Measurements from ENCODE around the gene FAAH2.

FAAH2 gene

GRCh38 chrX:57286507-57287251, at the start of gene FAAH2:
Gene FAAH2 (plus strand): TSS chrX:57286706. CDS start chrX:57286826, 120 bp downstream.
- no peak within 1 kb of the TSS for H3K4me3 ChIP-seq
- no peaks in the 10 kb centered on the region for H3K4me1 ChIP-seq
- H3K9me3 ChIP-seq (replicated peaks in 1 of 11) = peaks cover 0 to 2% (median 0%) of the 10 kb centered on the region in 11 experiments; a peak in 4 of 22 replicates
- H3K4me2 ChIP-seq = no peak within 1 kb of the TSS
- H3K9ac ChIP-seq = no peak within 1 kb of the TSS
- H4K20me1 ChIP-seq = no peaks in the 10 kb centered on the region
- no peak within 1 kb of the TSS for H3K27ac ChIP-seq
- peaks cover 65 to 98% (median 88%) of the 10 kb centered on the region in 11 experiments for H3K27me3 ChIP-seq
- no peak for TF ChIP-seq Cebpa-rat (IDR thresholded peaks at IDR 0.05)
- no peaks in the 10 kb centered on the region for H3K36me3 ChIP-seq

DNA sequence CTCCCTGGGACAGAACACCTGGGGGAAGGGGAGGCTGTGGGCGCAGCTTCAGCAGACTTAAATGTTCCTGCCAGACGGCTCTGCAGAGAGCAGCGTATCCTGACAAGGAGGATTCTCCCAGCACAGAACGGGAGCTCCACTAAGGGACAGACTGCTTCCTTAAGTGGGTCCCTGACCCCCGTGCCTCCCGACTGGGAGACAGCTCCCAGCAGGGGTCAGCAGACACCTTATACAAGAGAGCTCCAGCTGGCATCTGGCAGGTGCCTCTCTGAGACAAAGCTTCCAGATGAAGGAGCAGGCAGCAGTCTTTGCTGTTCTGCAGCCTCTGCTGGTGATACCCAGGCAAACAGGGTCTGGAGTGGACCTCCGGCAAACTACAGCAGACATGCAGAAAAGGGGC, 44.5 kb upstream of the FAAH2 start:
- TF ChIP-seq Cebpa-rat (IDR thresholded peaks at IDR 0.05) = no peak
- H3K4me2 ChIP-seq = no peak overlapping the region
- H3K27me3 ChIP-seq = peaks cover 90 to 98% (median 95%) of the 10 kb centered on the region in 11 experiments
- H3K9me3 ChIP-seq (replicated peaks in 1 of 11) = peaks cover 11 to 36% (median 19%) of the 10 kb centered on the region in 11 experiments; a peak in 21 of 22 replicates
- H3K9ac ChIP-seq = no peak overlapping the region
- H3K4me1 ChIP-seq = no peaks in the 10 kb centered on the region
- H3K36me3 ChIP-seq = 0 out of 22 replicates have a peak, but pooled peaks cover 0 to 3% (median 0%) of the 10 kb centered on the region in 11 experiments
- H4K20me1 ChIP-seq = peaks cover 0 to 5% (median 0%) of the 10 kb centered on the region in 11 experiments; a peak in 3 of 22 replicates
- H3K27ac ChIP-seq = no peak overlapping the region
- H3K4me3 ChIP-seq = no peak overlapping the region

DNA sequence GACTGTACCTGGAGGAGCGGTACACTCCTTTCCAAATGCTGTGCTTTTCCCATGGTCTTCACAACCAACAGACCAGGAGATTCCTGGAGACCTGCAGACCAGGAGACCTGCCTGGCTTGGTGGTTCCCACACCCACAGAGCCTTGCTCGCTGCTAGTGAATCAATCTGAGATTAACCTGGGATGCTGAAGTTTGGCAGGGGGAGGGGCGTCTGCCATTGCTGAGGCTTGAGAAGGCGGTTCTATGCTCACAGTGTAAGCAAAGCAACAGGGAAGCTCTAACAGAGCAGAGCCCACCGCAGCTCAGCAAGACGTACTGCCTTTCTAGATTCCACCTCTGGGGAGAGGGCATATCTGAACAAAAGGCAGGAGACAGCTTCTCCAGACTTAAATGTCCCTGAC, 34.5 kb upstream of the FAAH2 start:
- Histone ChIP-seq H3K27me3 (peaks cover 78 to 98% (median 95%) of the 10 kb centered on the region in 11 experiments), H3K4me1 (no peaks in the 10 kb centered on the region), H3K27ac (no peak overlapping the region), H3K4me3 (no peak overlapping the region), H4K20me1 (no peaks in the 10 kb centered on the region), H3K9me3 (replicated peaks in 1 of 11) (peaks cover 0 to 26% (median 9%) of the 10 kb centered on the region in 11 experiments; a peak in 12 of 22 replicates), H3K9ac (no peak overlapping the region), H3K4me2 (no peak overlapping the region), H3K36me3 (no peaks in the 10 kb centered on the region)
- no peak for TF ChIP-seq Cebpa-rat (IDR thresholded peaks at IDR 0.05)

DNA sequence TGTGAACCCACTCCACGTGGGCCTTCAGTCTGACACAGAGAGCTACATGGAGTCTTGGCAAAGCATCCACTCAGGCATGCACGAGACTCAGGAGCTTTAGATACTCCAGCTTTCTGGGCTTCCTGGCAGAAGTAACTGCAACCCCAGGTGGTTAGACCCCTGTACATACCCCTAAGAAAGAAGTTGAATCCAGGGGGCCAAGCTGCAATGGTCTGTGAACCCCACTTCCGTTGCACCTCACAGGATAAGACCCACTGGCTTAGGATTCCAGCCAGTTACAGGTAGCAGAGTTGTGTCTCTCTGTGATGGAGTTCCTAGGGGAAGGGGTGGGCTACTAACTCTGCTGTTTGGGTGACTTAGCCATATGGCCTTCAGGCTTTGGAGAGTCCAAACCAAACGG, 21.4 kb upstream of the FAAH2 start:
- Histone ChIP-seq H3K36me3 (no peaks in the 10 kb centered on the region), H3K4me3 (no peak overlapping the region), H3K4me1 (no peaks in the 10 kb centered on the region), H3K9ac (no peak overlapping the region), H4K20me1 (no peaks in the 10 kb centered on the region), H3K9me3 (replicated peaks in 1 of 11) (peaks cover 21 to 60% (median 30%) of the 10 kb centered on the region in 11 experiments), H3K27ac (no peak overlapping the region), H3K27me3 (peaks cover 43 to 93% (median 71%) of the 10 kb centered on the region in 11 experiments), H3K4me2 (no peak overlapping the region)
- no peak for TF ChIP-seq Cebpa-rat (IDR thresholded peaks at IDR 0.05)

GRCh38 chrX:57266275-57266674, 20.2 kb upstream of the FAAH2 start:
- H3K27ac ChIP-seq = no peak overlapping the region
- H3K4me3 ChIP-seq = no peak overlapping the region
- no peaks in the 10 kb centered on the region for H4K20me1 ChIP-seq
- H3K4me2 ChIP-seq = no peak overlapping the region
- H3K9me3 ChIP-seq (replicated peaks in 1 of 11) = peaks cover 21 to 69% (median 37%) of the 10 kb centered on the region in 11 experiments
- no peaks in the 10 kb centered on the region for H3K4me1 ChIP-seq
- H3K9ac ChIP-seq = no peak overlapping the region
- H3K36me3 ChIP-seq = no peaks in the 10 kb centered on the region
- TF ChIP-seq Cebpa-rat (IDR thresholded peaks at IDR 0.05) = no peak
- H3K27me3 ChIP-seq = peaks cover 53 to 93% (median 78%) of the 10 kb centered on the region in 11 experiments

DNA sequence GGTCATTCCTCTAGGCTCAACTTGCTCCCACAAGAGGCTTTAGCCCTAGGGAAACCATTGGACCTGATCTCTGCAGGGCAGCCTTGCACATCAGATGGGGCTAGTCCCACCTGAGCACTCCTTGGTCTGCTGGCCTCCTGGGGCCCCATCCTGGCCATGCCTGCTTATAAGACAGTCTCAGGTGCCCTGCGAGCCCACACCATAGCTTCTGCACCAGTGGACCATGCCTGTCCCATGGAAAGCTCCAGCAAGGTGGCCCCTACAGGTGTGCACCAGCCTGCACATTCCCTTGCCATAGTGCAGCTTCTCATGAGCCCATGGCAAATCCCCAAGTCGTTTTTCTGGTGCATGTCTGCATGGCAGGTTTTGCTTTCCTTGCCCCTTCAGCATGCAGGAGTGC, 19.6 kb upstream of the FAAH2 start:
- Histone ChIP-seq H3K27ac (no peak overlapping the region), H3K27me3 (peaks cover 59 to 93% (median 82%) of the 10 kb centered on the region in 11 experiments), H3K9me3 (replicated peaks in 1 of 11) (peaks cover 21 to 69% (median 37%) of the 10 kb centered on the region in 11 experiments), H3K36me3 (no peaks in the 10 kb centered on the region), H3K4me3 (no peak overlapping the region), H3K4me2 (no peak overlapping the region), H3K9ac (no peak overlapping the region), H3K4me1 (no peaks in the 10 kb centered on the region), H4K20me1 (no peaks in the 10 kb centered on the region)
- no peak for TF ChIP-seq Cebpa-rat (IDR thresholded peaks at IDR 0.05)

DNA sequence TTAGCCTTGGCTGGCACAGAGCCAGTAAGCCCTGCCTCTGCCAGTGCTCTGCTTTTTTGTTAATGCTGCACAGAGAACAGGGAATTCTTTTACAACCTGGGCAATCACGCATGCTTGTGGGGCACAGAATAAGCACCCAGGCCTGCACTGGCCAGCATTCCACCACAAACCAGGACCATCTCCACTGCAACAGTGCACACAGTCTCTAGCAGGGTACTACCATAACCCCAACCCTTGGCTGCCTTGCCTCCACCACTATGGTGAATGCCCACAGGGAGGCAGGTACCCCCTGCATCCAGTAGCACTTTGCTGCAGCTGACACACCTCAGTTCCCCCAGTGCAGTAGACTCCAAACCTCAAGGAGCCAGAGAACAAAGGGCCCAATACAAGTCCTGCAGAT, 19.2 kb upstream of the FAAH2 start:
- Histone ChIP-seq H3K9ac (no peak overlapping the region), H3K27ac (no peak overlapping the region), H3K4me3 (no peak overlapping the region), H3K27me3 (peaks cover 63 to 94% (median 84%) of the 10 kb centered on the region in 11 experiments), H3K9me3 (replicated peaks in 1 of 11) (peaks cover 21 to 69% (median 37%) of the 10 kb centered on the region in 11 experiments), H3K36me3 (no peaks in the 10 kb centered on the region), H3K4me1 (no peaks in the 10 kb centered on the region), H4K20me1 (no peaks in the 10 kb centered on the region), H3K4me2 (no peak overlapping the region)
- TF ChIP-seq Cebpa-rat (IDR thresholded peaks at IDR 0.05) = no peak

DNA sequence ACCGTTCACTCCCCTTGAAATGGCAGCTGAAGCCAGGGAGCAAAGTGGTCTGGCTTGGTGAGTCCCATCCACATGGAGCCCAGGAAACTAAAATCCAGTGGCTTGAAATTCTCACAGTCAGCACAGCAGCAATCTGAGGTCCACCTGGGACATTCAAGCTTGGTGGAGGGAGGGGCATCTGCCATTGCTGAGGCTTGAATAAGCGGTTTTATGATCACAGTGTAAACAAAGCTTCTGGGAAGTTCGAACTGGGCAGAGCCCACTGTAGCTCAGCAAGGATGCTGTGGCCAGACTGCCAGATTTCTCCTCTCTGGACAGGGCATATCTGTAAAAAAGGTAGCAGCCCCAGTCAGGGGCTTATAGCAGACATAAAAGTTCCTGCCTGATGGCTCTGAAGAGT, 15.5 kb upstream of the FAAH2 start:
- no peak overlapping the region for H3K4me2 ChIP-seq
- no peak overlapping the region for H3K27ac ChIP-seq
- peaks cover 14 to 46% (median 31%) of the 10 kb centered on the region in 11 experiments for H3K9me3 ChIP-seq (replicated peaks in 1 of 11)
- no peak overlapping the region for H3K4me3 ChIP-seq
- H3K36me3 ChIP-seq = no peaks in the 10 kb centered on the region
- H4K20me1 ChIP-seq = no peaks in the 10 kb centered on the region; a peak in 1 of 22 replicates
- no peak for TF ChIP-seq Cebpa-rat (IDR thresholded peaks at IDR 0.05)
- H3K9ac ChIP-seq = no peak overlapping the region
- peaks cover 77 to 100% (median 97%) of the 10 kb centered on the region in 11 experiments for H3K27me3 ChIP-seq
- no peaks in the 10 kb centered on the region for H3K4me1 ChIP-seq

DNA sequence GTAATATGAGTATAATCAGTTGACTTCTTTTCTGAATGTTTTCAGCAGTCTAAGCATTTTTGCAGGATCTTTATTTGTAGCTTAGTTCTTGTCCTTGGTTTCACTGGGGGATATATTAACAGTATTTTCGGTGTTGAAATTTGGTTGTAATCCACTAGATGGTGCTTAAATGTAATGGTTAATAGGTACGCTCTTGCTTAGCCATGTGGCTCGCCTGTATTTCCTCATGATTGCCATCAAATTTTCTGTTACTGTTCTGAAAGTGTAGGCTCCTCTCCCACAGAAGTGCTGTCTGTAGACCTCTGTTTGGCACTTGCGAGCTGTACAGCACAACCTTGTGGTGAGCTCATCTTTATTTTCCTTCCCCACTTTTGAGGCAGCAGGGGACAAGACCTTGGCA, 3.9 kb upstream of the FAAH2 start:
- no peak overlapping the region for H3K27ac ChIP-seq
- H3K9ac ChIP-seq = no peak overlapping the region

More for the DNA sequence above, 3.9 kb upstream of the FAAH2 start:
- Histone ChIP-seq H3K36me3 (no peaks in the 10 kb centered on the region), H3K4me1 (no peaks in the 10 kb centered on the region), H3K9me3 (replicated peaks in 1 of 11) (peaks cover 0 to 11% (median 0%) of the 10 kb centered on the region in 11 experiments; a peak in 5 of 22 replicates), H3K4me2 (no peak overlapping the region), H3K4me3 (no peak overlapping the region), H4K20me1 (no peaks in the 10 kb centered on the region), H3K27me3 (peaks cover 56 to 97% (median 82%) of the 10 kb centered on the region in 11 experiments)
- no peak for TF ChIP-seq Cebpa-rat (IDR thresholded peaks at IDR 0.05)

Data from BLaER1 treated with 17β-estradiol and CSF1 and Interleukin-3, amounts not matched to agents 10 nM and 100 nM (cell line).